H1 (cell line): ENCODE data around the gene ACSF2. TPM values are rescaled to one million over a fixed set of nuclear protein-coding genes. Genes with fewer than 3 reads are reported as not detected.
"Not testable (repeated sequence)": the region's sequence is repeated elsewhere in the genome, so short reads cannot be mapped to it uniquely, and the experiment has no call there.

Source experiments
- CTCF ChIA-PET: fragments of 300-600 bp; sonication (Branson Sonifier 250); formaldehyde crosslinking; loops from one replicate; lab custom pipeline; 2021; ENCODE audit not compliant: partially characterized antibody; lab: Charles Lee
- POLR2A ChIA-PET: fragments of 300-600 bp; sonication (Branson Sonifier 250); formaldehyde crosslinking; loops from one replicate; lab custom pipeline; 2021; ENCODE audit warnings: inconsistent platforms; ENCODE audit not compliant: partially characterized antibody; lab: Charles Lee
- DNase-seq, 2 experiments: peaks; one replicate each; pipeline versions ENCODE4 v3.0.0 to v3.0.0-alpha.2; 2010 to 2022; ENCODE audit warnings: low spot score in 2 of 2, low read depth in 1 of 2, mixed read lengths in 1 of 2
- FAIRE-seq: peaks from 2 replicates; lab custom pipeline; 2011; peaks lifted over from hg19 to GRCh38; lab: Jason Lieb, UNC
- H2AFZ ChIP-seq: 2 replicates; pipeline ENCODE4 v1.8.1; 2012; ENCODE audit warnings: low read length, inconsistent platforms
- H2AK5ac ChIP-seq: 2 replicates; pipeline ENCODE4 v1.6.1; 2013; ENCODE audit warnings: low read depth, low read length
- H2BK120ac ChIP-seq: replicated peaks from 2 replicates; pipeline ENCODE3; 2013; ENCODE audit warnings: low read depth, low read length, inconsistent platforms
- H2BK12ac ChIP-seq: 2 replicates; pipeline ENCODE4 v1.6.1; 2013; ENCODE audit warnings: low read depth, low read length
- H2BK15ac ChIP-seq: 2 replicates; pipeline ENCODE4 v1.6.1; 2013; ENCODE audit warnings: low read length
- H2BK20ac ChIP-seq: 2 replicates; pipeline ENCODE4 v1.6.1; 2013; ENCODE audit warnings: low read length
- H2BK5ac ChIP-seq: 2 replicates; pipeline ENCODE4 v1.6.1; 2013; ENCODE audit warnings: low read depth, low read length
- H3K14ac ChIP-seq: 2 replicates; pipeline ENCODE4 v1.6.1; 2013; ENCODE audit warnings: inconsistent platforms; ENCODE audit not compliant: insufficient read length
- H3K18ac ChIP-seq: 2 replicates; pipeline ENCODE4 v1.6.1; 2013; ENCODE audit warnings: low read length; ENCODE audit errors: extremely low read depth
- H3K23ac ChIP-seq: 2 replicates; pipeline ENCODE4 v1.6.1; 2013; ENCODE audit warnings: inconsistent platforms; ENCODE audit not compliant: insufficient read length
- H3K23me2 ChIP-seq: 2 replicates; pipeline ENCODE4 v1.6.1; 2013; ENCODE audit warnings: low read depth, low read length
- H3K27ac ChIP-seq: 2 replicates; pipeline ENCODE4 v1.6.1; 2011; ENCODE audit warnings: low read depth, low read length, inconsistent platforms
- H3K27me3 ChIP-seq, 4 experiments: replicated peaks in 1 of 4; 1 replicate in 1 of 4; 2 replicates in 3 of 4; pipeline versions ENCODE4 v1.6.1 to v1.8.1; 2011 to 2013; ENCODE audit warnings: low read length in 3 of 4, mild to moderate bottlenecking in 3 of 4, inconsistent platforms in 2 of 4, mixed read lengths in 2 of 4, moderate library complexity in 1 of 4; ENCODE audit not compliant: control insufficient read depth in 3 of 4, insufficient read depth in 3 of 4; ENCODE audit errors: extremely low read depth in 1 of 4
- H3K36me3 ChIP-seq, 4 experiments: 2 replicates each; pipeline versions ENCODE4 v1.6.1 to v1.8.1; 2011 to 2013; ENCODE audit warnings: mild to moderate bottlenecking in 4 of 4, low read length in 3 of 4, moderate library complexity in 2 of 4, control low read depth in 1 of 4, inconsistent platforms in 1 of 4; ENCODE audit not compliant: insufficient read depth in 4 of 4, control insufficient read depth in 2 of 4
- H3K4ac ChIP-seq: replicated peaks from 2 replicates; pipeline ENCODE3; 2013; ENCODE audit warnings: low read length, low read depth, mixed read lengths, inconsistent platforms; ENCODE audit not compliant: insufficient read length
- H3K4me1 ChIP-seq, 4 experiments: replicated peaks in 1 of 4; 1 replicate in 1 of 4; 2 replicates in 3 of 4; pipeline versions ENCODE4 v1.6.1 to v1.8.1; 2011 to 2013; ENCODE audit warnings: low read length in 3 of 4, inconsistent platforms in 2 of 4, mixed read lengths in 1 of 4; ENCODE audit not compliant: insufficient read depth in 4 of 4, control insufficient read depth in 3 of 4
- H3K4me2 ChIP-seq, 2 experiments: 2 replicates each; pipeline versions ENCODE4 v1.6.1 to v1.8.1; 2011 to 2013; ENCODE audit warnings: low read depth in 2 of 2, low read length in 2 of 2, control low read depth in 1 of 2, inconsistent platforms in 1 of 2, mild to moderate bottlenecking in 1 of 2; ENCODE audit not compliant: insufficient read depth in 1 of 2
- H3K4me3 ChIP-seq, 4 experiments: fragments of 200-600, 300-600 bp in 1 of 4; sonication (generic), shearing (Covaris generic), sonication (Bioruptor Twin) in 1 of 4; 2 replicates each; pipeline versions ENCODE4 v1.5.1 to v1.8.1; 2011 to 2016; ENCODE audit warnings: low read length in 4 of 4, low read depth in 3 of 4, control low read depth in 2 of 4, inconsistent platforms in 2 of 4, mild to moderate bottlenecking in 2 of 4, mixed read lengths in 1 of 4, moderate library complexity in 1 of 4; ENCODE audit not compliant: insufficient read depth in 2 of 4; ENCODE audit errors: extremely low read depth in 1 of 4
- H3K56ac ChIP-seq: replicated peaks from 2 replicates; pipeline ENCODE3; 2013; ENCODE audit warnings: low read depth, mild to moderate bottlenecking, mixed read lengths, low read length, inconsistent platforms; ENCODE audit not compliant: insufficient read length
- H3K79me1 ChIP-seq: 2 replicates; pipeline ENCODE4 v1.6.1; 2013; ENCODE audit warnings: low read depth, low read length, control low read depth
- H3K79me2 ChIP-seq, 2 experiments: 2 replicates each; pipeline versions ENCODE4 v1.6.1 to v1.8.1; 2012 to 2013; ENCODE audit warnings: low read length in 2 of 2, mild to moderate bottlenecking in 2 of 2, inconsistent platforms in 1 of 2; ENCODE audit not compliant: insufficient read depth in 2 of 2, control insufficient read depth in 1 of 2
- H3K9ac ChIP-seq, 4 experiments: replicated peaks in 1 of 4; 1 replicate in 1 of 4; 2 replicates in 3 of 4; pipeline versions ENCODE4 v1.6.1 to v1.8.1; 2011 to 2013; ENCODE audit warnings: low read depth in 3 of 4, low read length in 3 of 4, control low read depth in 2 of 4, mild to moderate bottlenecking in 2 of 4, moderate library complexity in 2 of 4, inconsistent platforms in 1 of 4; ENCODE audit errors: extremely low read depth in 1 of 4
- H3K9me3 ChIP-seq, 2 experiments: 2 replicates each; pipeline versions ENCODE4 v1.6.1 to v1.8.1; 2012 to 2013; ENCODE audit warnings: mild to moderate bottlenecking in 2 of 2, moderate library complexity in 2 of 2, control low read depth in 1 of 2, inconsistent platforms in 1 of 2, low read depth in 1 of 2, low read length in 1 of 2, mixed read lengths in 1 of 2; ENCODE audit not compliant: insufficient read depth in 2 of 2
- H4K20me1 ChIP-seq, 2 experiments: replicated peaks in 1 of 2; 2 replicates each; pipeline versions ENCODE3 to v1.8.1; 2011 to 2013; ENCODE audit warnings: inconsistent platforms in 2 of 2, low read length in 2 of 2, mild to moderate bottlenecking in 1 of 2; ENCODE audit not compliant: insufficient read depth in 2 of 2, control insufficient read depth in 1 of 2
- H4K5ac ChIP-seq: 2 replicates; pipeline ENCODE4 v1.6.1; 2013; ENCODE audit warnings: low read length, low read depth, mixed read lengths, inconsistent platforms; ENCODE audit not compliant: insufficient read length
- H4K8ac ChIP-seq: 2 replicates; pipeline ENCODE4 v1.8.0; 2013; ENCODE audit warnings: mild to moderate bottlenecking, moderate library complexity, low read length, inconsistent platforms; ENCODE audit not compliant: insufficient read depth; ENCODE audit errors: extremely low read depth
- H4K91ac ChIP-seq: replicated peaks from 2 replicates; pipeline ENCODE3; 2013; ENCODE audit warnings: low read length, mixed read lengths, inconsistent platforms; ENCODE audit not compliant: insufficient read length
- WGBS, 2 experiments: shearing (Covaris generic) in 1 of 2; methylation state at CpG; one replicate each; pipeline versions ENCODE4 v1.1.6 to v1.1.7; 2013 to 2015; ENCODE audit warnings: low lambda C conversion rate in 2 of 2, mixed read lengths in 2 of 2, inconsistent platforms in 1 of 2, low coverage in 1 of 2, missing lambda C conversion rate in 1 of 2; ENCODE audit not compliant: insufficient replicate concordance in 2 of 2, insufficient coverage in 1 of 2, insufficient read length in 1 of 2; ENCODE audit errors: extremely low coverage in 1 of 2, missing lambda C conversion rate in 1 of 2; 5-methylcytosine and 5-hydroxymethylcytosine counted together
- polyA plus RNA-seq, 7 experiments: library from polyadenylated mRNA; depleted of rRNA in 3 of 7; stranded (reverse) in 5 of 7; unstranded in 2 of 7; fragments of >200 nt in 5 of 7; fragments of 200-250 nt in 2 of 7; gene quantifications; 1 replicate in 5 of 7; 2 replicates in 1 of 7; 4 replicates in 1 of 7; pipeline versions ENCODE4 v1.2.1 to v1.2.3, GENCODE V29; 2011 to 2013; ENCODE audit warnings: missing spikeins in 2 of 7, mixed read lengths in 2 of 7
- total RNA-seq: library from RNA; stranded (reverse); fragmentation: NEBNext Ultra II Directional; extraction: Animal tissue kit (Norgen Biotek cat#: 25700); gene quantifications from 2 replicates; pipeline ENCODE4 v1.2.1, GENCODE V29; 2021

Gene ACSF2
- total and polyA plus RNA-seq, 2 of the 8 experiments (the other 6 are each of a cell fraction or from before 2014, with no cell fraction given): 14.5 to 16.3 TPM

GRCh38 chr17:50428126-50428525, 2.1 kb downstream of the ACSF2 start:
- H2BK15ac ChIP-seq, H3K9me3 ChIP-seq, H3K18ac ChIP-seq, H3K79me1 ChIP-seq, H4K8ac ChIP-seq, H2BK5ac ChIP-seq, H4K5ac ChIP-seq, H3K27me3 ChIP-seq, H2BK20ac ChIP-seq, H2BK12ac ChIP-seq, H3K4ac ChIP-seq, H3K14ac ChIP-seq, H3K27ac ChIP-seq, POLR2A ChIA-PET, H4K20me1 ChIP-seq, H2BK120ac ChIP-seq, FAIRE-seq, H3K9ac ChIP-seq, DNase-seq, H4K91ac ChIP-seq, H3K79me2 ChIP-seq, H3K36me3 ChIP-seq, H3K4me2 ChIP-seq, H2AFZ ChIP-seq, H3K23ac ChIP-seq, H3K56ac ChIP-seq, H2AK5ac ChIP-seq, H3K4me3 ChIP-seq: not testable (repeated sequence)
- H3K23me2 ChIP-seq: peaks cover 11% of the 10 kb centered on the region; the same call in 1 of the 2 replicates
- 93% methylated on average over 6 of the region's 6 CpGs; no CpG with 5 or more reads in 1 of the 2 experiments for WGBS, 2 experiments
- CTCF ChIA-PET: interaction anchor here (0.6 to 8.3 kb wide), 5 partner anchors 8 to 74 kb away, joined by 3 to 87 read pairs (median 3); partner anchors contain the start of gene LRRC59
- peaks cover 6 to 13% (median 10%) of the 10 kb centered on the region in 4 experiments for H3K4me1 ChIP-seq
